ENCODE measurements around the gene NBEAL1. TPM values are rescaled to one million over a fixed set of nuclear protein-coding genes. Genes with fewer than 3 reads are reported as not detected.

The NBEAL1 gene
- total RNA-seq, 2 experiments from 2014 or later, result 8.3 to 11.2 TPM

DNA sequence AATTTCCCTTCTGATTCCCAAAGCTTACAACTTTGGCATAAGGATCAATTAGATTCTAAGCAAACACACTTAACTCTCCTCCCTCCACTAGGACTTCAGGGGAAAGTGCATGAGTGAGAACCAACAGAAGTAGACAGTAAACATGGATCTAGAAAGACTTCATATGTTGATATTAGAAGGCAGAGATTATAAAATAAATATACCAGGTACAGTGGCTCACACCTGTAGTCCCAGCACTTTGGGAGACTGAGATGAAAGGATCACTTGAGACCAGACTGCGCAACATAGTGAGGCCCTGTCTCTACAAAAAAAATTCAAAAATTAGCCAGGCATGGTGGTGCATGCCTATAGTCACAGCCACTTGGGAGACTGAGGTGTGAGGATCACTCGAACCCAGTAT is 15.9 kb downstream of the NBEAL1 start:
- no peaks in the 10 kb centered on the region for H3K36me3 Mint-ChIP-seq (ENCODE audit: low read depth)
- ATAC-seq (ENCODE audit: poor library complexity) (no peak), DNase-seq (no peak)
- peaks cover 0 to 6% of the 10 kb centered on the region in 2 experiments for H3K9me3 ChIP-seq (ENCODE audit: control insufficient read depth in 1 of 2, insufficient read depth in 1 of 2, low read length in 2 of 2)
- TF ChIP-seq, protein P1, sequence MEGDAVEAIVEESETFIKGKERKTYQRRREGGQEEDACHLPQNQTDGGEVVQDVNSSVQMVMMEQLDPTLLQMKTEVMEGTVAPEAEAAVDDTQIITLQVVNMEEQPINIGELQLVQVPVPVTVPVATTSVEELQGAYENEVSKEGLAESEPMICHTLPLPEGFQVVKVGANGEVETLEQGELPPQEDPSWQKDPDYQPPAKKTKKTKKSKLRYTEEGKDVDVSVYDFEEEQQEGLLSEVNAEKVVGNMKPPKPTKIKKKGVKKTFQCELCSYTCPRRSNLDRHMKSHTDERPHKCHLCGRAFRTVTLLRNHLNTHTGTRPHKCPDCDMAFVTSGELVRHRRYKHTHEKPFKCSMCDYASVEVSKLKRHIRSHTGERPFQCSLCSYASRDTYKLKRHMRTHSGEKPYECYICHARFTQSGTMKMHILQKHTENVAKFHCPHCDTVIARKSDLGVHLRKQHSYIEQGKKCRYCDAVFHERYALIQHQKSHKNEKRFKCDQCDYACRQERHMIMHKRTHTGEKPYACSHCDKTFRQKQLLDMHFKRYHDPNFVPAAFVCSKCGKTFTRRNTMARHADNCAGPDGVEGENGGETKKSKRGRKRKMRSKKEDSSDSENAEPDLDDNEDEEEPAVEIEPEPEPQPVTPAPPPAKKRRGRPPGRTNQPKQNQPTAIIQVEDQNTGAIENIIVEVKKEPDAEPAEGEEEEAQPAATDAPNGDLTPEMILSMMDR (IDR thresholded peaks at IDR 0.05), result no peak
- H3K27ac ChIP-seq (ENCODE audit: low read depth in 1 of 2, low read length in 2 of 2), result no peak overlapping the region
- H3K4me3 ChIP-seq (ENCODE audit: low read length), result no peak overlapping the region
- intact Hi-C loops (cut with DNase I, micrococcal nuclease), result no loop called here
- H3K36me3 ChIP-seq (ENCODE audit: insufficient read depth, low read length), result no peaks in the 10 kb centered on the region
- no peaks in the 10 kb centered on the region for H3K27me3 ChIP-seq (ENCODE audit: control insufficient read depth in 1 of 2, insufficient read depth in 2 of 2, low read length in 2 of 2)
- no peak overlapping the region for H3K27ac Mint-ChIP-seq
- H3K9me3 Mint-ChIP-seq, result no peaks in the 10 kb centered on the region
- ChIA-PET POLR2A (no interaction called here), CTCF (no interaction called here)
- no peaks in the 10 kb centered on the region for H3K27me3 Mint-ChIP-seq
- H3K4me1 ChIP-seq (ENCODE audit: insufficient read depth, low read length), result no peaks in the 10 kb centered on the region
- no peak overlapping the region for H3K4me3 Mint-ChIP-seq
- H3K4me1 Mint-ChIP-seq (ENCODE audit: low read depth), result no peaks in the 10 kb centered on the region

GRCh38 chr2:203030991-203031390 is 16.3 kb downstream of the NBEAL1 start:
- no peaks in the 10 kb centered on the region for H3K4me1 Mint-ChIP-seq (ENCODE audit: low read depth)
- ChIA-PET CTCF (no interaction called here), POLR2A (no interaction called here)
- no peaks in the 10 kb centered on the region for H3K9me3 Mint-ChIP-seq
- no peaks in the 10 kb centered on the region for H3K36me3 ChIP-seq (ENCODE audit: insufficient read depth, low read length)
- ATAC-seq (ENCODE audit: poor library complexity), result no peak
- H3K27me3 ChIP-seq (ENCODE audit: control insufficient read depth in 1 of 2, insufficient read depth in 2 of 2, low read length in 2 of 2), result no peaks in the 10 kb centered on the region
- no peak for DNase-seq
- no peaks in the 10 kb centered on the region for H3K4me1 ChIP-seq (ENCODE audit: insufficient read depth, low read length)
- intact Hi-C loops (cut with DNase I, micrococcal nuclease), result no loop called here
- H3K4me3 Mint-ChIP-seq, result no peak overlapping the region
- H3K27ac Mint-ChIP-seq, result no peak overlapping the region
- H3K36me3 Mint-ChIP-seq (ENCODE audit: low read depth), result no peaks in the 10 kb centered on the region
- H3K27ac ChIP-seq (ENCODE audit: low read depth in 1 of 2, low read length in 2 of 2), result no peak overlapping the region
- peaks cover 0 to 6% of the 10 kb centered on the region in 2 experiments for H3K9me3 ChIP-seq (ENCODE audit: control insufficient read depth in 1 of 2, insufficient read depth in 1 of 2, low read length in 2 of 2)
- TF ChIP-seq, protein P1 (IDR thresholded peaks at IDR 0.05), result no peak
- no peak overlapping the region for H3K4me3 ChIP-seq (ENCODE audit: low read length)
- no peaks in the 10 kb centered on the region for H3K27me3 Mint-ChIP-seq

DNA sequence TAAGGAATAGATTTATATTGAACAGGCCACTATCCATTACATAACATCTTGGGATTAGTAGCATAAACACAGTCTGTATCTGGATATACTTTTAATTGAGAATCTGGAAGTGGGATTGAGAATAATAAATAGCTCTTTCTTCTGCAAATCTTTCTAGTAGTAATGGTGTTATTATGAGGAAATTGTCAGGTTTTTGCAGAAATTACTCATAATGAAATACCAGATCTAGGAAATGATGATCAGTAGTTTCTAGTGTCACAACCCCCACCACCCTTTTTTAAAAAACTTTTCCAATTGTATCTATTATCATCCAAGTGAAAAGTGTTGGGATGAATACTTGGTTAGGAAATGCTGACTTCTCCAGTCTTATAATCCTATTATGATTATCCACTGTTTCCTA is 18.7 kb downstream of the NBEAL1 start:
- no peak for ATAC-seq (ENCODE audit: poor library complexity)
- TF ChIP-seq, protein P1 (IDR thresholded peaks at IDR 0.05), result no peak
- no peak overlapping the region for H3K4me3 Mint-ChIP-seq
- H3K27ac Mint-ChIP-seq, result no peak overlapping the region
- DNase-seq, result no peak
- ChIA-PET POLR2A (no interaction called here), CTCF (no interaction called here)
- no peak overlapping the region for H3K27ac ChIP-seq (ENCODE audit: low read depth in 1 of 2, low read length in 2 of 2)
- H3K27me3 Mint-ChIP-seq, result no peaks in the 10 kb centered on the region
- no peaks in the 10 kb centered on the region for H3K36me3 Mint-ChIP-seq (ENCODE audit: low read depth)
- no peaks in the 10 kb centered on the region for H3K27me3 ChIP-seq (ENCODE audit: control insufficient read depth in 1 of 2, insufficient read depth in 2 of 2, low read length in 2 of 2)
- no peaks in the 10 kb centered on the region for H3K4me1 Mint-ChIP-seq (ENCODE audit: low read depth)
- no peaks in the 10 kb centered on the region for H3K4me1 ChIP-seq (ENCODE audit: insufficient read depth, low read length)
- no peaks in the 10 kb centered on the region for H3K9me3 Mint-ChIP-seq
- H3K36me3 ChIP-seq (ENCODE audit: insufficient read depth, low read length), result no peaks in the 10 kb centered on the region
- intact Hi-C loops (cut with DNase I, micrococcal nuclease), result no loop called here
- peaks cover 0 to 6% of the 10 kb centered on the region in 2 experiments for H3K9me3 ChIP-seq (ENCODE audit: control insufficient read depth in 1 of 2, insufficient read depth in 1 of 2, low read length in 2 of 2)
- H3K4me3 ChIP-seq (ENCODE audit: low read length), result no peak overlapping the region
